Choroid plexus epithelial cell (primary cell): ENCODE measurements around the gene GDAP1L1.

ENCODE experiments used
- DNase-seq: peaks from one replicate; pipeline ENCODE4 v3.0.0-alpha.2; 2010; ENCODE audit warnings: low read depth
- H3K4me3 ChIP-seq: 2 replicates; pipeline ENCODE4 v1.5.1; 2011; ENCODE audit warnings: low read depth, mild to moderate bottlenecking, control low read depth, low read length, moderate library complexity
- CTCF ChIP-seq: conservative IDR thresholded peaks from 2 replicates; pipeline ENCODE4 v1.5.1; 2011; ENCODE audit warnings: low read depth, mild to moderate bottlenecking, control low read depth, inconsistent platforms, low read length, moderate library complexity

The GDAP1L1 gene

DNA sequence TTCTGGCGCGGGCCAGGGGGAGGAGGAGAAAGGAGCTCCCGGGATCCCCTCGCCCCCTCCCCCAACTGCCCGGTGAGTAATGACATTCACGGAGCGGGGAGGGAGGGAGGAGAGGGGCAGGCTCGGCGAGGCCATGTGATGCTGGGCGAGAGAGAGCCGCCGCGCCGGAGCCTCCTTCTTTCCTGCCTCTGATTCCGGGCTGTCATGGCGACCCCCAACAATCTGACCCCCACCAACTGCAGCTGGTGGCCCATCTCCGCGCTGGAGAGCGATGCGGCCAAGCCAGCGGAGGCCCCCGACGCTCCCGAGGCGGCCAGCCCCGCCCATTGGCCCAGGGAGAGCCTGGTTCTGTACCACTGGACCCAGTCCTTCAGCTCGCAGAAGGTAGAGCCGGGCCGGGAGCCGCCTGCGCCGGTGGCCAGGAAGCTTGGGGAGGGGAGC, at the start of gene GDAP1L1:
Gene GDAP1L1, plus strand, starts transcription at position 178 of the 441 bp plus-strand sequence. Its CDS starts 27 bp downstream, at position 205.
- no peak within 1 kb of the TSS for H3K4me3 ChIP-seq
- no peak for DNase-seq
- no peak for TF ChIP-seq CTCF

DNA sequence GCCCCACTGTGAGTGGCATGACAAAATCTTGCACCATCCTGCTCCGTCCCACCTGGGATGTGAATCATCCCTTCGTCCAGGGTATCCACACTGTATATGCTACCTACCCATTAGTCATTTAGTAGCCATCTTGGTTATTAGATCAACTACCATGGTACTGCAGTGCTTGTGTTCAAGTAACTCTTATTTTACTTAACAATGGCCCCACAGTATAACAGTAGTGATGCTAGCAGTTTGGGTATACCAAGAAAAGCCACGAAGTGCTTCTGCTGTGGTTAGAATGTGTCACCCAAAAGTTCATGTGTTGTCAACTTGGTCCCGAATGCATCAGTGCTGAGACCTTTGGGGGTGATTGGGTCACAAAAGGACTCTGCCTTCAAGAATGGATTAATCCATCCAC, 48.2 kb upstream of the GDAP1L1 start:
- no peak overlapping the region for H3K4me3 ChIP-seq
- no peak for DNase-seq
- no peak for TF ChIP-seq CTCF

- no peak for DNase-seq
- H3K4me3 ChIP-seq = no peak overlapping the region
- no peak for TF ChIP-seq CTCF
These were observed 47.2 kb upstream of the GDAP1L1 start for GRCh38 chr20:44199877-44200276.

DNA sequence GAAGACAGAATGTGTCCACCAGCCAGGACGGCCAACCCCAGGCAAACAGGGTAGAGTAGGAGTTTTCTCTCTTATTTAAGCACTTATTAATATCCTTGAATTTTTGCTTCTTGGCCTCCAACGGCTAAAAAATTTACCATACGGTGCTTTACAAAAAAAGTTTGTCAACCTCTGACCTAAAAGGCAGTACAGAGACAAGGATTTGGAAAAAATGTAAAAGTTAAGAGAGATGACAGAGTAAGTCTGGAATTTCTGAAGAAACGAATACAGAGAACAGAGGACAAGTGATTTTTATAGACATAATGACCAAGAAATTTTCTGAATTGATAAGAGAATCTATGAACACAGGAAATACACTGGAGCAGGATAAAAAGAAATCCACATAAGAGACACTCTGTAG, 46.7 kb upstream of the GDAP1L1 start:
- DNase-seq = peak; percentile 57
- H3K4me3 ChIP-seq = no peak overlapping the region
- no peak for TF ChIP-seq CTCF

GRCh38 chr20:44200983-44201382, 46.1 kb upstream of the GDAP1L1 start:
- H3K4me3 ChIP-seq = no peak overlapping the region
- DNase-seq = no peak
- TF ChIP-seq CTCF = no peak

GRCh38 chr20:44203161-44203560, 43.9 kb upstream of the GDAP1L1 start:
- no peak for TF ChIP-seq CTCF
- DNase-seq = no peak

DNA sequence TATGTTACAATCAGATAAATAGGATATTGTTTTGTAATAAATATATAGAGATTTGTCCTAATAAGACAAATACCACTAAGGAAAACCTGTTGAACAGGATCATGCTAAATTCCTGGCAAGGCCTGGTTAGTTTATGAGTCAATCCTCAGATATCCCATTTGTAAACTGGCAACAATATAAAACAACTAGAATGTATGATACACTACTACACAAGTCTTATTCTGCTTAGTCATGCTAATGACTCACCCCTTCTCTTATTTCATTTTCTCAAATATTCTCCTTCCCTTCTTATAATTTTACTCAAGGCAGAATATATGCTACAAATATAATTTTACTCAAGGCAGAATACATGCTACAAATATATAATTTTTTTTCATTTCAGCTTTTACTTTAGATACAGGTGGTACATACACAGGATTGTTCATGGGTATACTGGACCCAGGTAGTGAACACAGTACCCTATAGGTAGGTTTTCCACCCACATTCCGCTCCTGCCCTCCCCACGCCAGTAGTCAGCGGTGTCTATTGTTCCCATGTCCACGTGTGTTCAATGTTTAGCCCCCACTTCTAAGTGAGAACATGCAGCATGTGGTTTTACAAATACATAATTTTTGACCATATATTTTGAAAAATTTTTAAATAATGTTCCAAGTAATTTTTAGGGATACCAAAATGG, 42.8 kb upstream of the GDAP1L1 start:
- TF ChIP-seq CTCF = no peak
- peak; percentile 94 for DNase-seq
- no peak overlapping the region for H3K4me3 ChIP-seq

More at GRCh38 chr20:44203161-44203560, 43.9 kb upstream of the GDAP1L1 start:
- no peak overlapping the region for H3K4me3 ChIP-seq
